ENCODE measurements around the gene TSPEAR.

The TSPEAR gene

DNA sequence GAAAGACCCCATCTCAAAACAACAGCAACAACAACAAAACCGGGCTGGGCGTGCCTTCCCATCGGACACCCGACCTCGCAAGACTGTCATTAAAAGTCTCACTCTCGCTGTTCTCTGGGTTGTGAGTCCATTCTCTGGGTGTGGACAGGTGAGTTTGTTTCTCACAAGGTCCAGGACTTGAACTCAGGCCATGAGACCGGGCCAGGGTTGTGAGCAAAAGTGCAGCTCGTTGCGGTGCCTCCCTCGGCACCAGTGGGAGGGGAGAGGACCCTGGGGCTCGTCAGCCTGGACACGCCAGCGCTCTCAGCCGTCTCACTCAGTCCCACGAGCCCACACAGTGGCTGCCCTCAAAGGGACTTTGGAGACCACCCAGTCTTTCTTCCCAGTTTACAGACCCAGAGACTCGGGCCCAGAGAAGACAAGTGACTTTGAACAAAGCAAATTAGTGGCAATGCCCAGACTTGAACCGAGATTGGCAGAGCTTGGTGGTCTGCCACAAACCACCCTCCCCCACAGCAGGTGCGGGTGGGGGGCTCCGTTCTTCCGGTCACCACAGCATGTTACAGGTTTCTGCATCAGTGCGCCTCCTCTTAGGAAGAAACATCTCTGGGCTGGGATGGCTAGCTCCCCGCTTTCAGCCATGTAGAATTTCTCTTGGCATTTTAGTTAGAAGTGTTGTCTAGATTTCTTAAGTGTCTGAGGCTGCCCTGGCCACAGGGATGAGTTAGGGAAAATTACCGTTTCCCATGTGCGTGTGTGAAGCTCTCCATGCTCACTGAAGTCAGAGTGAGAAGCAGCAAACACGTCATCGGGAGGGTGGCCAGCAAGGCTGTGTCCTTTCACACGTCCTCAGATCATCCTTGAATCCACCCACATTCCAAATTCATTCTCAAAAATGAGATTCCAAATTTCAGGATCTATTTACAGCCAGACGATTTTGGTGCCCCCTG, 227.8 kb downstream of the TSPEAR start:
- DNase-seq (ENCODE audit: low read depth), result no peak

DNA sequence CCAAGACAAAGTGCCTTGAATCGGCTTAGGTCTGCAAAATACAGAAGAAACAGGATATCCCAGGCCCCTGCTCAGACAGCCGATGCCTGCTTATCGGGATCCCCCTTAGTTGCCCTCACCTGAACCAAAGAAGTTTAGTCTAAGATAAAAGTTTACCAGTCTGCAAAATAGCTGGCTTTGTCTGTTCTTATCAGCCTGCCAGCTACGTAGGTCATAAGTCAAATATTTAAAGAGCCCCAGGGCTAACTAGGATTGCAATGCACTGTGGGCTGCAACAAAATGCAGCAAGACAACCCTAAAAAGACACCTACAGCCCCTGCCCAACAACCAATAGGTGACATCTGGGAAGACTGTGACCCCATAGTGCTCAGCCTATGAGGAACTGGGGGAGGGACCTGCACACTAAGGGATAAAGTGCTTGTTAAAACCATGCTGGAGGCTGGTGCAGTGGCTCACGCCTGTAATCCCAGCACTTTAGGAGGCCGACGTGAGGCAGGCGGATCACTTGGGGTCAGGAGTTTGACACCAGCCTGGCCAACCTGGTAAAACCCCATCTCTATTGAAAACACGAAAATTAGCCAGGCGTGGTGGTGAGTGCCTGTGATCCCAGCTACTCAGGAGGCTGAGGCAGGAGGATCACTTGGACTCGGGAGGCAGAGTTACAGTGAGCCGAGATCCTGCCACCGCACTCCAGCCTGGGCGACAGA, 228.6 kb downstream of the TSPEAR start:
- no peak for DNase-seq (ENCODE audit: low read depth)

DNA sequence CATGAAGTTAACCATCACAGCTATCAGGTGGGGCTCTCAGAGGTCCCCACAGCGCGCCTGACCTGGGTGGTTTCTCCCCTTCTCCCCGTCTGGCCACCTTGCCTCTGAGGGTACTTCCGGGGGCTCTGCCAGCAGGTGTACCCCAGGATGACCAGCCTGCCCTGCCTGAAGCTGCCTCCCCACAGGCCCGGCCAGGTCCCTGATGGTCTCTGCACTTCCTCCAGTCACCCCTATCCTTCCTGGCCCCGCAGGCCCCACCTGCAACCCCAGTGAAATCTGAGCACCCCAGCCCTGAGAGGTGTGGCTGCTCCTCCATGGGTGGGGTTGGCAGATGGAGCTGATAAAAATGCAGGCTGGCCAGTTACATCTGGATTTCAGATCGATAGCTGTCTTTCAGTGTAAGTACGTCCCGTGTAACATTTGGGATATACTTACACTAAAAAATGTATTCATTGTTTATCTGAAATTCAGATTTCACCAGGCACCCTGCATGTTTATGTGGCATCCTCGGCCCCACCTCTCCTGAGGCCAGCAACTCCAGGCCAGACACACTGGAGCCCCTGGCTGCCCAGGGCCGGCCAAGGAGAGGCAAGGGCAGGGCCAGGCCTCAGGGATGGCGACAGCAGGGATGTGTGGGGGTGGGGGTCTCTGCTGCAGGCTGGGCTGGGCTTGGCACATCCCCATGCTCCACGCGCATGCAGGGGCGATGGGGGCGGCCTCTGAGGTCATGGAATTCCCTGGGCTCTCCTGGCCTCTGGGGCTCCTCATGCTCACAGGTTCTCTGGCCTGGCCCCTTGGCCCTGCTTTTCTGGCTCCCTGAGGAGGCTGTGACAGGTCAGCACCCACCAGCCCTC, 230.9 kb downstream of the TSPEAR start:
- DNase-seq (ENCODE audit: low read depth), result no peak

DNA sequence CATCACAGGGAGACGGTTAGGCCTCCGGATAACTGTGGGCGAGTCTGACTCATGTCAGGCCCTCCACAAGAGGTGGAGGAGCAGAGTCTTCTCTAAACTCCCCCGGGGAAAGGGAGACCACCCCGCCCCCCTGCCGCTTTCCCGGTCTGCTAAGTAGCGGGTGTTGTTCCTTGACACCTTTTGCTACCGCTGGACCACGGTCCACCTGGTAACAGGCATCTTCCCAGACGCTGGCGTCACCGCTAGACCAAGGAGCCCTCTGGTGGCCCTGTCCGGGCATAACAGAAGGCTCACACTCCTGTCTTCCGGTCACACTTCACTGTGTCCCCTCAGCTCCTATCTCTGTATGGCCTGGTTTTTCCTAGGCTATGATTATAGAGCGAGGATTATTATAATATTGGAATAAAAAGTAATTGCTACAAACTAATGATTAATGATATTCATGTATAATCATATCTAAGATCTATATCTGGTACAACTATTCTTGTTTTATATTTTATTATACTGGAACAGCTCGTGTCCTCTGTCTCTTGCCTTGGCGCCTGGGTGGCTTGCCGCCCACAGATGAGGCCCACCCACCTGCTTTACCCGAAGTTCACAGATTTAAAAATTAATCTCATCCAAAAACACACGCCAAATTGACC, 231.7 kb downstream of the TSPEAR start:
- peak; percentile 26 for DNase-seq (ENCODE audit: low read depth)

DNA sequence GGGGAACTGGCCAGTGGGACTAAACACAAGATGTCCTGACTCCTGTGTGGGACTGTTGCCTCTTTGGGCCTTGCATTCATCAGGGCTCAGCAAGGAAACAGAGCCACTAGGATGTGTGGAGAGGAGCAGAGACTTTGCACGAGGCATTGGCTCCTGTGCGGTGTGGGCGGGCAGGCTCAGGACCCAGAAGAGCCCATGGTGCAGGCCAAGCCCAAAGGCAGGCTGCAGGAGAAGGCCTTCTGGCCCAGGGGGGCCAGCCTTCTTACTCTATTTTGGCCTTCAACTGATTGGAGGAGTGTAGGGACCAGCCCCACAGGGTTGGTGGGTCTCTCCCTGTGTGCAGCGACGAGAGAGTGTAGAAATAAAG, 232.6 kb downstream of the TSPEAR start:
- no peak for DNase-seq (ENCODE audit: low read depth)

DNA sequence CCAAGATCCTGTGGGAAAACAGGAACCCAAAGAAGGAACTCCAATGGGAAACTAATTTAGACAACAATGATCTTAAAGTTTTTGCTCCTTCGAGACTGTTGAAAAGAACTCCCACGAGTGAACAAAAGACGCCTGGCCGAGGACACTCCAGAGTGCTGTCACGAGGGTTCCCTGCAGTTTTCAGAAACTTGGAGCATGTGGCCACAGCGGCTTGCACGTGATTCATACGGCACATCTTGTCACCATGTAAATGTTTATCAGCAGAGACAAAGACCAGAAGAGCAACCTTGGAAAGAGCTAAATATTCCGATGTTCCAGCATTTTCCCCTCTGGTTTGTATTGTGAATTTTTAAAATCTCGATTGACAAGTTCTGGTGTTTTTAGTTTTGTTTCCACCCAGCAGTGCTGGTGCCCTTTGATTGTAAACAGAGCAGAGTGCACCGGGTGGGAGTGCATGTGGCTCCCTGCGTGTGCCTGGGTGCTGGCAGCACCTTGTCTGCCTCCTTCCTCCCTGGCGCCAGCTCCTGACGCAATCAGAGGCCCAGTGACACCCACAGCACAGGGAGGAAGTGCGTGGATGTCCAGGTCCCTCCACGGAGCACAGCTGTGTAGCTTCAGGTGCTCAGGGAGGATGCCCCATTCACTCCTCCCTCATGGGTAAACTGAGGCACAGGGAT, 233.1 kb downstream of the TSPEAR start:
- no peak for DNase-seq (ENCODE audit: low read depth)

DNA sequence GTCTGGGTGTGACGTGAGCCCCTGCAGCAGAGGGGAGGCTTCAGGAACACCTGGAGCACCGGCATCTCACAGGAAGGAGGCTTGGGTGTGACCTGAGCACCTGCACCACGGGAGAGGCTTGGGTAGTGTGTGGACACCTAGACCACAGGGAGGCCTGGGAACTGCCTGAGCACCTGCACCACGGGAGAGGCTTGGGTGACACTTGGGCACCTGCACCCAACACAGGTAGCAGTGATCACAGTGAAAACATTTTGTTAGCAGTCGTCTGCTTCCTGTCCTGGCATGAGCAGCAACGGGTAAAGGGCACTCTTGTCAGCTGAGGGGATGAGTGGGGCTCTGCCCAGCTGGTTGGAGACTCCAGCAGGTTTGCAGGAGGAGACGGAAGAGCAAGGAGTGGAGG, 233.7 kb downstream of the TSPEAR start:
- DNase-seq (ENCODE audit: low read depth), result no peak

DNA sequence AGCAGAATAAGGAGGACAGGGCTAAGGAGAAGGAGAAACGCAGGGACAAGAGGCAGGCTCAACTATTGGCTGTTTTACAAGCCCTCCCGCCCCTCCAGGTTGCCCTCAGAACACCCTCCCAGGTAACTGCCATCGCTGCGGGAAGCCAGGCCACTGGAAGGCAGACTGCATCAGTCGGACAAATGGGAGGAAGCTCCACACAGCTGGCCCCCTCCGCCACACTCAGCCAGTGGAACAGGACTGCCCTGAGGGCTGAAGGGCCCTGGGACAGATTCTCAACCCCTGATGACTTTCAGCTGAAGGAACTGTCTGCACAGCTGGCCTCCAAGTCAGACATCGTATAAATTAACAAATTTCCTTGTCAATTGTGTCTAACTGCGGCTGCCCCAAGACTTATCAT, 234.2 kb downstream of the TSPEAR start:
- no peak for DNase-seq (ENCODE audit: low read depth)

DNA sequence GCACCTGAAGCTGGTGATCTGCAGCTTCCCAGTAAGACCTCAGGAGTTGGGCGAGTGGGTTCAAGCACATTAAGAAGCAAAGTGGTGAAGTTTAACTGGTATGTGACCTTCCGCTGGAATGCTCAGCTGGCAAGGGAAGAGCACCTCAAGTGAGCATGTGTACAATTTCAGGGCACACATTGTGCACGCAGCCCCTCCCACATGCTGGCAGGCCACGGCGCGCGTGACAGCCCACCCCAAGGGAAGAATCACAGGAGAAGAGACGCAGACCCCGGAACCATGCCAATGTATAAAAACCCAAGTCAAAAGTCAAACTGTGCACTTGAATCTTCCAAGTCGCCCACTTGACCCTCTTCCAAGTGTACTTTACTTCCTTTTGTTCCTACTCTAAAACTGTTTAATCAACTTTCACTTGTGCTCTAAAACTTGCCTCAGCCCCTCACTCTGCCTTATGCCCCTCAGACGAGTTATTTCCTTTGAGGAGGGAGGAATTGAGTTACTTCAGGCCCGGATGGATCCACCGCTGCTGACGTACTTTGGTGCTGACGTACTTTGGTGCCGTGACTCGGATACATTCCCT, 236.0 kb downstream of the TSPEAR start:
- no peak for DNase-seq (ENCODE audit: low read depth)

DNA sequence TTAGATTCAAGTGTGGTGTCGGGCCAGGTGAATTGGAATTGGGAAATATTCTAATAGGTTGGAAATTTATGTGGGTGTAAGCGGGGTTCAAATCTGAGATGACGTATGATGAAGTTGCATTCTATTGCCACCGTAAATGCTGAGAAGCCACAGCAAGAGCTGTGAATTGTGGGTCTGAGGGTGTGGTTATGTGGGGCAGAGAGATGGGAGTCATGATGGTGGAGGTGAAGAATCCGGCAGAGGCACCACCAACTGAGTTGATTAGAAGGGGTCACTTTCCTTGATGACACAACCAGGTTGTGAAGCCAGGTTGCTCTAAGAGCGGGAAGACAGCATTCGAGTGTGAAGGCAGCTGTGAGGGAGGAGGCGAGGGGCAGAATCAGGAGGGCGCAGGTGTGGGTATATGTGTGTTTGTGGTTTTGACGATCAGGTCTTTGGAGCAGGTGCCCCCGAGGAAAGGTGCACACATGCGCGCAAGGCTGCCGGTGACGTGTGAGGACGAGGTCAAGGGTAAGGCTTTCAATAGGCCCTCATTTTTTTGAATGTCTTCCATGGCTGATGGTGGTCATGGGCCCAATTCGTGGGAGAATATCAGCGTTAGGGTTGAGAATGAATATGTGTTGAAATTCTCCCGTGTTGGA, 237.3 kb downstream of the TSPEAR start:
- no peak for DNase-seq (ENCODE audit: low read depth)

DNA sequence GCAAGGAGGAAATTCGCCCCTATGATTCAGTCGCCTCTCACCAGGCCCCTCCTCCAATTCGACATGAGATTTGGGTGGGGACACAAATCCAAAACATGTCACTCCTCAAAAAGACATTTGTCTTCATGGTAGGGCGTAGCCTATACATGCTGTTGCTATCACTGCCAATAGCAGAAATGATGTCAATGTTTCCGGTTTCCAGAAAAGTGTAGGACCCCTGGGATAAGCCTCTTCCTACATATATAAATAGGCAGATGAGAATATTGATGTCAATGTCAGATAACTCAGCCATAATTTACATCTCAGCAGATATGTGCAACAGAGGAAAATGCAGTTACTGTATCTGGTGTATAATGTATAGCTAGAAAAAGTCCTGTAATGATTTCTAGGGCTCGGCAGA, 239.4 kb downstream of the TSPEAR start:
- DNase-seq (ENCODE audit: low read depth), result no peak

DNA sequence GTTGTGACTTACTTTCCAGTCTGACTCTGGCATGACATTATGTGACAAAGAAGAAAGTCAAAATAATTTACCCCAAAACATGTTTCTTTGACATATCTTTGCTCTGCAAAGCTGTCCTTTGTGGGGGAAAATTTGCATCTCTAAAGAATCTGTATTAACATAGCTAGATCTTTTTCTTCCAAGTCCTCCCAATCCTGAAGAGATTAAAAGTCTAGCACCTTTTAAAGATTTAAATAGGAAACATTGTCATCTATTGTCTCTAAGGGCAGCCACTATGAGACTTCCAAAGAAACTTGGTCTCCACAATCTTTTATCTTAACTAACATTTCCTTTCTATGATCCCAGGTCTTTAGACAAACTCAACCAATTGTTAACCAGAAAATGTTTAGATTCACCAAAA, 240.0 kb downstream of the TSPEAR start:
- no peak for DNase-seq (ENCODE audit: low read depth)

DNA sequence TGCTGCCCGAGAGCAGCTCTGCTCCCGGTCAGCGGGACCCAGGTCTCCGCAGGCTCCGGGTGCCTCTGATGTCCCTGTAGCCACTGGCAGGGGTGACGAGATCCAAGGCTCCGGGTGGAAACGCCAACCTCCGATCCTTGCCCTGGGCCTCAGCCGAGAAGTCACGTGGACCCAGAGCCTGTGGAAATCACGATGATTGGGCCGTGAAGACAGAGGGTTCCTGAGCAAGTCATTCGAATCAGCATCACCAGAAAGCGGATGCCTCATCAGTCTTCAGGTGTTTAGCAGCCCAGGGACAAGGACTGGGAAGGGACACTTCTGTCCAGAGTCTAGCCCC, 243.5 kb downstream of the TSPEAR start:
- DNase-seq (ENCODE audit: low read depth), result no peak

DNA sequence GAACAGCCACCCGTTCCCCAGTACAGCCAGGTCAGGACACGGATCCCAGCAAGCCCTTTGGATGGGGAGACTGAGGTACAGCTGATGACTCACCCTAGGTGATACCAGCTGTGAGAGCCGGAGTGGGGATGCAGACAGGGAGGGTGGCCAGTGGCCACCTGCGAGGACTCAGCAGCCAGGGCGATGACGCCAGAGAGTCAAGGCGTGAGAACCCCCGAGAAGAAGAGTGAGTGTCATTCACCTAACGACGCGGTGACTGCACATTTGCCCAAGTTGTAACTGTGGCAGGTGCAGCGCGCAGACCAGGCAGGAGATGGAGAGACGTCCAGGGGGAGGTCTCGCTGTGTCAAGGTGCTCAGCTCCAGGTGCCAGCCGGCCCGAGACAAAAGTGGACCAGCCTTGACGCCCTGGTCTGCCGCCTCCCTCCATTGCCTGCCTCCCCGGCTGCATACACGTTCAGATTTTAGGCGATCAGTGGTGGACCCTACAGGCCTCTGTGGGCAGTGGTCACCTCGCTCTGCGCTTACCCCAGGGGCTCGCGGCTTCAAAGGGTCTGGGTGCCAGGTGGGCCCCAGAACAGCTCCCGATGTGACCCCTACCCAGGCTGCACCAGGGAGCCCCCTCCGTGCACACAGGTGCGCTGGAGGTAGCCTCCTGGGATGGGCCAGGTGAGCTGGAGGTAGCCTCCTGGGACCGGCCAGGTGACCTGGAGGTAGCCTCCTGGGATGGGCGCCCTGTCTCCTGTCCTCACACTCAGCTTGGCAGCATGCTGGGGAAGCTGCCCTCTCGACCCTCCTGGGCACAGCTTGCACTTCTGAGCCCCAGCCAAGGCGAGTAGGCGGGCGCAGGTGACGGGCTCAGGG, 244.1 kb downstream of the TSPEAR start:
- DNase-seq (ENCODE audit: low read depth), result no peak

DNA sequence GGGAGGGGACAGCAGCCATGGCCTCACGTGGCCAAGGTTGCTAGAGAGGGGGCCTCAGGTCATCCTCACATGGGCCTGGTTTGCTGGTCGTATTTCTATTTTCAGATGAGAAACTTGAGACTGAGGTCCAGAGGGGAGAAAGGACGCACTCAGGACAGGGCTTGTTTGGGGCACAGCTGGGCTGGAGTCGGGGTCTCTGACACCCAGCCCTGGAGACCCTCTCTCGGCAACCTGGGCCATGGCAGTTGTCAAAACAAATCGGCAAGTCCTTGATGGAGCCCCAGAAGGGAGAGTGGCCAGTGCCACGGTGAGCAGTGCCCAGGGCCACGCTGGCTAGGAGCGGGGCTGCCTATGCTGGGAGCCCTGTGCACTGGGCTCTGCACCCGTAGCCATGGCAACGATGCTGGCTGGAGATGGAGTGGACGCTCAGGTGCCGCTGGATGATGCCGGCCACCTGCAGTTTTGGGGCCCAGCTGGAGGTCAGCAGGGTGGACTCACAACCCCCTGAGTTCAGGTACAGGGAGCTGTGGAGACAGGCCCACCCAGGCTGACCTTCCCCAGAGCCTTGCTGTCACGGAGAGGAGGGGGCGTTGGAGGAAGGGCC, 244.9 kb downstream of the TSPEAR start:
- no peak for DNase-seq (ENCODE audit: low read depth)

DNA sequence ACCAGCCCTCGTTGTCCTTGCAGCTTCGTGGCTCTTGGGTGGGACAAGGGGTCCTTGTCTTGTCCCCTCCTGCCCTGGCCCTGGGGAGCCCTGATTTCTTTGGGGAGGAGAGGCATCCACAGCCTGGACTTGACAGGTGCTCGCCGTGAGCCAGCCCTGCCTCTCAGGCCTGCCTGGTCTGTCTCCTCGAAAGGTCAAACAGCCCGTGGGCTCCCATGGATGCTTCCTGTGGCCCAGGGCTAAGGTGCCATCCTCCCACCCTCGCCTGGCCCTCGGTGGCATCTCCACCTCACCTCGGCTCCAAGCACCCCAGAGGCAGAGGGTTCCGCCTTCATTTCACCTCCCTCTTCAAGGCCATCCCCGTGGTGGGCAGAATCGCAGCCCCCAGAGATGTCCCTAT, 247.0 kb downstream of the TSPEAR start:
- no peak for DNase-seq (ENCODE audit: low read depth)

DNA sequence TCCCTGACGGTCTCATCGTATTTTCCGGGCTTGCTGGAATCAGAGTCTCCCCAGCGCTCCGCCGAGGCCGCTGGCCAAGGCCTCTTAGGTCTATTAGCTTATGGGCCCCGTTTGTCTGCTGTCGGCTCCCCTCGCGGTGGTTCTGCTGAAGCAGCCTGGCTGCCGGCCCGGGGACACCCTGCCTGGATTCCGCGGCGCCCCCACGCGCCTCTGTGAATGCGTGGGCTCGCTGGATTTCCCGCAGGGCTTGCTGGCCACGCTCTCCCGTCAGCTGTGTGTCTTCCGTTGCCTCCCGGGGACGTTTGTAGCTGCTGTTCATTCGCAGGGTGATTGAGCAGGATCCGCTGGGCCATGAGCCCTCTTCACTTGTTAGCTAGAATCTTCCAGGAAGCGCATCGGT, 247.6 kb downstream of the TSPEAR start:
- no peak for DNase-seq (ENCODE audit: low read depth)

DNA sequence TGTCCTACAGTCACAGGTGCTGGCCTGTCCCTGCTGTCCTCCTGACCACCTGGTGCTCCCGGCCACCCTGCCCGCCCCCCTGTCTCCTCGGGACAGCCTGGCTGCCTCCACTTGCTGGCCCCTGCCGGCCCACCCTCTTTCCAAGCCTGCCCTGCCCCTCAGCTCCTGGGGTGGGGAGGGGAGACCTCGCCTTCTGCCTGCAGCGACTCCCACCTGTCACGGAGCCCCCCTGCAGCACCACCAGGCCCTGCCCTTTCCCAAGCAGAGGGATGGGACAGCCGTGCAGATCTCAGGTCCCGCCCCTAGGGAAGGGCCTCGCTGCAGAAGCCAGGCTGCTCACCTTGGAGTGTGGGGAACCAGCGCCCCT, 248.6 kb downstream of the TSPEAR start:
- no peak for DNase-seq (ENCODE audit: low read depth)

DNA sequence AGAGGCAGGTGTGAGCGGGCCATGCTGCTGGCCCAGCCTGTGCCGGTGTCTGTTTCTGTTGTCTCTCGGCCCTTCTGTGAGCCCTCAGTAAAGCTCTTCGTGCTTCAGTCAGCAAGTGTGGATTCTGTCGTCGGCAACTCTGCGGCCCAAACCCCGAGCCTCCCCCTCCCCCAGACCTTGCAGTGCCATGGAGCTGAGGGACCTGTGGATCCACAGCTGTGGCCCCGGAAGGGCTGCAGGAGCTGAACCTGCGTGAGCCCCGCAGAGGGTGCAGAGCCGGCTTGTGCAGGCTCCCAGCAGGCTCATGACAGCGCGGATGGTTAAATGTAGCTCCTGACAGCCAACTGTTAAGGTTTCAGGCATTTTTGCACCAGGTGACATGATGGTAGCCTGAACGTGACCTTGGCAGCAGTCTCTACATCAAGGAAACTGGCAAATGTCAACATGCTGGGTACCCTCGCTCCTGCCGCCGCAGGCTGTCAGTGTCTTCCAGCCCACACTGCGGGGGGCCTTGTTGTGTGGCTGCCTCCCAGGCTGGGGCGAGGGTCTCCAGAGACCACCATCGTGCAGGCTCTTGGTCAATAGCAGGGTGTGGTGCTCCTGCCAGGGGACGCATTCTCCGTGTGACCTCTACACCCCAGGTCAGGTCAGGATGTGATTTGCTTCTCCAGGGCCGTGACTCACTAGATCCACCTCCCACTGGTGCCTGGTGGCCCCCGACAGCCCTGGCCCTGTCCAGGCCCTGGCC, 249.1 kb downstream of the TSPEAR start:
- DNase-seq (ENCODE audit: low read depth), result no peak

All from activated T-cell treated with anti-CD3 and anti-CD28 coated beads for 24 hours (primary cell).